Activated naive CD8-positive, alpha-beta T cell (primary cell): ENCODE measurements around the gene PMS2.
"Not testable (repeated sequence)": the region's sequence is repeated elsewhere in the genome, so short reads cannot be mapped to it uniquely, and the experiment has no call there.

ENCODE experiments used
- H3K27ac Mint-ChIP-seq: one replicate; pipeline ENCODE4 v1.8.0; 2021; ENCODE audit warnings: mixed read lengths
- H3K27me3 Mint-ChIP-seq: one replicate; pipeline ENCODE4 v1.8.0; 2021; ENCODE audit warnings: mixed read lengths
- H3K36me3 Mint-ChIP-seq: one replicate; pipeline ENCODE4 v1.8.0; 2021; ENCODE audit warnings: mixed read lengths
- H3K4me1 Mint-ChIP-seq: one replicate; pipeline ENCODE4 v1.8.0; 2021; ENCODE audit warnings: low read depth, mixed read lengths
- H3K4me3 Mint-ChIP-seq: one replicate; pipeline ENCODE4 v1.8.0; 2021; ENCODE audit warnings: mild to moderate bottlenecking, mixed read lengths
- H3K9me3 Mint-ChIP-seq: one replicate; pipeline ENCODE4 v1.8.0; 2021; ENCODE audit warnings: low read depth, mixed read lengths

PMS2 gene

DNA sequence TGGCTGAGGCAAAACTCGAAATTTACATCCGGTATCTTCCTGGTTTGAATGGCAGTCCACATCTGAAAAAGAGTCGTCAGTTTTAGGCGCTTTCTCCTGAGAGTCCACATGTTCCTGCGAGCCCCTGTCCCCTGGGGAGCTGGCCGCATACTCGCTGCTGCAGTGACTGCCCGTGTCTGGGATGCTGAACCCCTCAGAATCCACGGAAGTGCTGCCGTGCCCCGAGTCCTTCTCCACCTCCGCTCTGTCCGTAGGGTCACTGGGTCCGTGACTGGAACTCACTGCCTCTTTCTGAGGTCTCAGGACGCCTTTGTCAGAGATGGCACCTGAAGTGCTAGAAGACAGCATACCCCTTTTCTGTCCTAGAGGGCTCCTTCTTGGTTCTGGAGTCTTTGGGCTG, 21.8 kb downstream of the PMS2 start:
- not testable (repeated sequence) for H3K27ac Mint-ChIP-seq

DNA sequence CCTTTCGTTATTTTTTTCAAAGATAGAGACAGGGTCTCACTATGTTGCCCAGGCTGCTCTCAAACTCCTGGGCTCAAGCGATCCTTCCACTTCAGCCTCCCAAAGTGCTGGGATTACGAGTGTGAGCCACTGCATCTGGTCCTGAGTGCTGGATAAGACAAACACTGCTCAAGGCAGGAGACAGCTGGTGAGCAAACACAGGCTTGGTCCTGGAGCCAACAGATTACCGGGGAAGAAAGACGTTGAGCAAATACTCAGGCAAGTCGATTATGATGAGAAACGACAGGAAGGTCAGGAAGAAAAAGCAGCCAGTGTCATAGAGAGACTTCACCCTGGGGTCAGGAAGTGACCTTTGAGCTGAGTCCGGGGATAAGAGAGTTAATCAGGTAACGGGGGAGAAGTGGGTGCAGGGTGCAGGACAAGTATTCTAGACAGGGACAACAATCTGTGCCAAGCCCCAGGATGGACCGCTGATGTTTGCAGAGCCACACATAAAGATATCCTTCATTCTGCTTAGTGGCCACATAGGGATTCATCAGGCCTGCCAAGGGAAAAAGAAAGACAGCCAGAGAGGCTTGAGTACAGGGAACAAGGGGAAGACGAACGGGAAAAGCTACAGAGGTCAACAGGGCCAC, 29.1 kb downstream of the PMS2 start:
- H3K9me3 Mint-ChIP-seq, H3K36me3 Mint-ChIP-seq: not testable (repeated sequence)

More for the DNA sequence above, 21.8 kb downstream of the PMS2 start:
- not testable (repeated sequence) for H3K4me3 Mint-ChIP-seq, H3K4me1 Mint-ChIP-seq, H3K27me3 Mint-ChIP-seq, H3K9me3 Mint-ChIP-seq
- H3K36me3 Mint-ChIP-seq, result peaks cover 12% of the 10 kb centered on the region

GRCh38 chr7:5973580-5973979, 35.3 kb downstream of the PMS2 start:
- H3K9me3 Mint-ChIP-seq, H3K4me3 Mint-ChIP-seq, H3K27ac Mint-ChIP-seq, H3K27me3 Mint-ChIP-seq, H3K4me1 Mint-ChIP-seq, H3K36me3 Mint-ChIP-seq: not testable (repeated sequence)

More for the DNA sequence above, 29.1 kb downstream of the PMS2 start:
- H3K4me1 Mint-ChIP-seq, H3K4me3 Mint-ChIP-seq, H3K27ac Mint-ChIP-seq, H3K27me3 Mint-ChIP-seq: not testable (repeated sequence)

- not testable (repeated sequence) for H3K4me1 Mint-ChIP-seq, H3K27ac Mint-ChIP-seq, H3K4me3 Mint-ChIP-seq, H3K9me3 Mint-ChIP-seq, H3K27me3 Mint-ChIP-seq, H3K36me3 Mint-ChIP-seq
Measured at GRCh38 chr7:5970347-5970911, 38.4 kb downstream of the PMS2 start, which contains the start of gene RSPH10B. RSPH10B (minus strand) TSS chr7:5970689; CDS start chr7:5967116, 3,573 bp downstream.

DNA sequence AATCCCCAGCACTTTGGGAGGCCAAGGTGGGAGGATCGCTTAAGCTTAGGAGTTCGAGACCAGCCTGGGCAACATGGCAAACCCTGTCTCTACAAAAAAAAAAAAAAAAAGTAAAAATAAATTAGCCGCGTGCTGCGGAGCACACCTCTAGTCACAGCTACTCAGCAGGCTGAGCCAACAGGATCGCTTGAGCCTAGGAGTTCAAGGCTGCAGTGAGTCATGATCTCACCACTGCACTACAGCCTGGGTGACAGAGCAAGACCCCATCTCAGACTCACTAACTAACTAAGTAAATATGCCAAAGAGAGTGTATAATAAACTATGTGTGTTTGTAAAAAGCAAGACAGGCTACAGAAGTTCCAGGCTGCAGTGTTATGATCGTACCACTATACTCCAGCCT, 45.0 kb downstream of the PMS2 start:
- not testable (repeated sequence) for H3K27me3 Mint-ChIP-seq, H3K9me3 Mint-ChIP-seq, H3K4me1 Mint-ChIP-seq, H3K36me3 Mint-ChIP-seq, H3K27ac Mint-ChIP-seq, H3K4me3 Mint-ChIP-seq

- H3K4me3 Mint-ChIP-seq, H3K36me3 Mint-ChIP-seq, H3K27ac Mint-ChIP-seq, H3K27me3 Mint-ChIP-seq, H3K9me3 Mint-ChIP-seq, H3K4me1 Mint-ChIP-seq: not testable (repeated sequence)
Measured at GRCh38 chr7:5963205-5963604, 45.6 kb downstream of the PMS2 start.

DNA sequence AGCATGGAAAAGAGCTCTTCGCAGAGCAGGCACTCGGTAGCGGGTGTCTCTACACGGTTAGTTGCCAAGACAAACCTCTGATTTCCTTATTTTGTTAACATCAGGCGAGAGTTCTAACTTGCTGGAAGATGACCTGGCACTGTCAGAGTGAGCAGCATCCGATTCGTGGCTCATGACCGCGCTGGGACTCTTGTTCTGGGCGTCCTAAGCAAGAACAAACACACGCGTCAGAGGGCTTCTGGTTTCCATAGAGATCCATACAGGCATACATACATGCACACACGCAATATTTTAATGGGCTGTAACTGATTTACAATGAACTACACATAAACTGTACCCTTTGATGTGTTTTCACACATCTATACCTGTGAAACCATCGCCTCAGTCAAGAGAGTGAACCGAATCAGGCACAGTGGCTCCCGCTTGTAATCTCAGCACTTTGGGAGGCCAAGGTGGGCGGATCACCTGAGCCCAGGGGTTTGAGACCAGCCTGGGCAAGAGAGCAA, 73.9 kb downstream of the PMS2 start:
- not testable (repeated sequence) for H3K4me1 Mint-ChIP-seq, H3K9me3 Mint-ChIP-seq, H3K27me3 Mint-ChIP-seq, H3K4me3 Mint-ChIP-seq, H3K27ac Mint-ChIP-seq, H3K36me3 Mint-ChIP-seq

- not testable (repeated sequence) for H3K4me1 Mint-ChIP-seq, H3K36me3 Mint-ChIP-seq, H3K27ac Mint-ChIP-seq
Measured at GRCh38 chr7:5931905-5932644, 76.8 kb downstream of the PMS2 start.

GRCh38 chr7:5931250-5931649, 77.6 kb downstream of the PMS2 start:
- not testable (repeated sequence) for H3K27ac Mint-ChIP-seq, H3K36me3 Mint-ChIP-seq, H3K9me3 Mint-ChIP-seq, H3K27me3 Mint-ChIP-seq, H3K4me3 Mint-ChIP-seq, H3K4me1 Mint-ChIP-seq

More at GRCh38 chr7:5931905-5932644, 76.8 kb downstream of the PMS2 start:
- not testable (repeated sequence) for H3K4me3 Mint-ChIP-seq, H3K27me3 Mint-ChIP-seq, H3K9me3 Mint-ChIP-seq

- H3K27ac Mint-ChIP-seq, H3K36me3 Mint-ChIP-seq, H3K4me1 Mint-ChIP-seq, H3K9me3 Mint-ChIP-seq, H3K27me3 Mint-ChIP-seq, H3K4me3 Mint-ChIP-seq: not testable (repeated sequence)
Measured at GRCh38 chr7:5930290-5930689, 78.6 kb downstream of the PMS2 start.

GRCh38 chr7:5926263-5926870, 82.5 kb downstream of the PMS2 start:
- not testable (repeated sequence) for H3K27ac Mint-ChIP-seq, H3K27me3 Mint-ChIP-seq, H3K4me3 Mint-ChIP-seq, H3K9me3 Mint-ChIP-seq, H3K4me1 Mint-ChIP-seq, H3K36me3 Mint-ChIP-seq

DNA sequence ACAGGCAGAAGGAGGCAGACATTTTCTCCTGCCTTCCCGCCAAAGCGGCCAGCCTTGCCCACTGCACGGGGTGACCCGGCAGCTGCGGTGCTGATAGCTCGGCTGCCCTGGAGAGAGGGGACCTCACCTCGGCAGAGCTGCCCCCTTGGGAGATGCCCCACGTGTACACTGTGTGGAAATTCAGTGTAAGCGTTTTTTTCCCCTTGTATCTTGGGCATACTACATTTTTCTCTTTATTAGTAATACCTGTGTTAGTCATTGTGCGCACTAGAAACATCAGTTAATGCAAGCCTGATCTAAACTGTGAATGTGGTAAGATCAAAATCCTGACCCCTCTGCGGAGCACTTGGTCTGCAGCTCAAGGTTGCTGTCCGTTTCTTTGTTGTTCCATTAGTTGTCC, 84.2 kb downstream of the PMS2 start:
- not testable (repeated sequence) for H3K27me3 Mint-ChIP-seq, H3K27ac Mint-ChIP-seq

GRCh38 chr7:5924180-5924579, 84.7 kb downstream of the PMS2 start:
- H3K9me3 Mint-ChIP-seq, H3K36me3 Mint-ChIP-seq, H3K4me3 Mint-ChIP-seq, H3K27me3 Mint-ChIP-seq, H3K27ac Mint-ChIP-seq, H3K4me1 Mint-ChIP-seq: not testable (repeated sequence)

More for the DNA sequence above, 84.2 kb downstream of the PMS2 start:
- not testable (repeated sequence) for H3K36me3 Mint-ChIP-seq, H3K4me3 Mint-ChIP-seq, H3K4me1 Mint-ChIP-seq, H3K9me3 Mint-ChIP-seq
